Upper lobe of left lung (tissue), 6 donors: ENCODE measurements around the gene ANGPTL4. TPM values are rescaled to one million over a fixed set of nuclear protein-coding genes. Genes with fewer than 3 reads are reported as not detected.

ENCODE experiments used
- ATAC-seq, 2 donors: fragments of 200-7000 bp; cut with Tn5 transposase; one replicate each; pipeline ENCODE4 v1.9.1; 2022; ENCODE audit warnings: mild to moderate bottlenecking in 2 of 2, moderate library complexity in 2 of 2; ENCODE audit not compliant: low FRiP score in 2 of 2
- DNase-seq, 2 donors: peaks; one replicate each; pipeline ENCODE4 v3.0.0-alpha.2; 2019 to 2020
- H3K27ac ChIP-seq, 4 donors: fragments of 200-600 bp; sonication (generic); one replicate each; pipeline ENCODE4 v1.5.1; 2016 to 2019
- H3K27me3 ChIP-seq, 4 donors: fragments of 200-600 bp; sonication (generic); one replicate each; pipeline ENCODE4 v1.5.1; 2017 to 2019
- H3K36me3 ChIP-seq, 4 donors: fragments of 200-600 bp; sonication (generic); one replicate each; pipeline ENCODE4 v1.5.1; 2016 to 2019
- H3K4me1 ChIP-seq, 4 donors: fragments of 200-600 bp; sonication (generic); one replicate each; pipeline ENCODE4 v1.5.1; 2018 to 2019
- H3K4me3 ChIP-seq, 4 donors: fragments of 200-600 bp; sonication (generic); one replicate each; pipeline ENCODE4 v1.5.1; 2017 to 2019; ENCODE audit warnings: mild to moderate bottlenecking in 2 of 4, moderate library complexity in 1 of 4
- H3K9me3 ChIP-seq, 4 donors: fragments of 200-600 bp; sonication (generic); one replicate each; pipeline ENCODE4 v1.5.1; 2018 to 2019
- CTCF ChIP-seq, 6 experiments: fragments of 450-650 bp in 4 of 6; fragments of 200-600 bp in 2 of 6; sonication (generic) in 2 of 6; IDR thresholded peaks; one replicate each; pipeline ENCODE4 v1.5.1; 2016 to 2019; ENCODE audit warnings: antibody characterized with exemption in 6 of 6
- EP300 ChIP-seq, 4 donors: sonication (generic); formaldehyde crosslinking; IDR thresholded peaks; one replicate each; pipeline ENCODE4 v1.5.1; 2017; ENCODE audit warnings: antibody characterized with exemption in 4 of 4, control low read depth in 2 of 4
- POLR2A ChIP-seq, 4 donors: fragments of 450-650 bp; IDR thresholded peaks; one replicate each; pipeline ENCODE4 v1.5.1; 2016 to 2017; ENCODE audit warnings: antibody characterized with exemption in 4 of 4, mild to moderate bottlenecking in 2 of 4
- POLR2AphosphoS5 ChIP-seq, 2 donors: sonication (generic); formaldehyde crosslinking; IDR thresholded peaks; one replicate each; pipeline ENCODE4 v1.5.1; 2017; ENCODE audit warnings: antibody characterized with exemption in 2 of 2
- WGBS, 2 donors: methylation state at CpG; one replicate each; pipeline ENCODE4 v1.1.5; 2017 to 2018; 5-methylcytosine and 5-hydroxymethylcytosine counted together
- total RNA-seq, 6 donors: library from RNA; depleted of rRNA in 4 of 6; stranded (reverse); fragments of >200 nt in 4 of 6; gene quantifications; one replicate each; pipeline versions ENCODE4 v1.1.0 to v1.2.1, GENCODE V29; 2016 to 2021
- donor health status: DM: no; HTN: no; CAD: no; lungs with moderate emphysema.
- donor health status: DM: no; HTN: yes; CAD: no; lungs with severe emphysema.

ANGPTL4 gene
- total RNA-seq, 6 donors from 2014 or later, result 1.8 to 27.7 (median 13.4) TPM; not detected in 1

DNA sequence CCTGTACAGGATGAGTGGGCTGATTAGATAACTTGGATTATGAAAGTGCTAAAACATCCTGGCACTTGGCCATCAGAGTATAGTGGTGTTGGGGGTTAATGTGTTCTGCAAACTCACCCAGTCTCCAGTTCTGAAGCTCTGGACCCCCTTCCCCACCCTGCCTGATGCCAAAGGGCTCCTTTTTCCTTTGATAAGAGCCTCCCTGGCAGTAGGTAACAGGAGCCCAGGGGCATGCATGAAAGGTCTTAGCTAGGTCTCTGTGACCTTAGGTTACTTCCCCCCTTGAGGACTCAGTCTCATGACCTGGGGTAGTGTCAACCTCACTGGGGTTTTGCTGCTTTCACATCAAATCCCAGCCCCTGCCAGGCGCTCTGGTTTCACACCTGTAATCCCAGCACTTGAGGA lies 40.2 kb upstream of the ANGPTL4 start:
- TF ChIP-seq POLR2AphosphoS5 (IDR thresholded peaks at IDR 0.05) (no peak), POLR2A (IDR thresholded peaks at IDR 0.05) (no peak), EP300 (IDR thresholded peaks at IDR 0.05) (no peak), CTCF (IDR thresholded peaks at IDR 0.05) (no peak)
- DNase-seq (no peak), ATAC-seq (no peak)
- WGBS, 2 donors, result 100% methylated on average over 1 of the region's 1 CpG; no CpG with 5 or more reads in 1 of the 2 donors
- H3K27ac ChIP-seq, result peak overlapping the region in 1 of 4 donors; percentile 13
- H3K4me3 ChIP-seq, result no peak overlapping the region
- H3K36me3 ChIP-seq, result peaks cover 0 to 46% (median 19%) of the 10 kb centered on the region in 4 donors
- peaks cover 26 to 42% (median 32%) of the 10 kb centered on the region in 4 donors for H3K4me1 ChIP-seq
- no peaks in the 10 kb centered on the region for H3K27me3 ChIP-seq
- H3K9me3 ChIP-seq, result no peaks in the 10 kb centered on the region

GRCh38 chr19:8324186-8325050 lies 39.5 kb upstream of the ANGPTL4 start:
- ATAC-seq (no peak), DNase-seq (no peak)
- Histone ChIP-seq H3K27me3 (no peaks in the 10 kb centered on the region), H3K27ac (peak overlapping the region in 1 of 4 donors; percentile 20), H3K9me3 (no peaks in the 10 kb centered on the region), H3K4me1 (peaks cover 26 to 42% (median 32%) of the 10 kb centered on the region in 4 donors), H3K4me3 (no peak overlapping the region), H3K36me3 (peaks cover 0 to 47% (median 19%) of the 10 kb centered on the region in 4 donors)
- TF ChIP-seq POLR2A (IDR thresholded peaks at IDR 0.05) (peak in 1 of 4 donors; percentile 17), EP300 (IDR thresholded peaks at IDR 0.05) (no peak), POLR2AphosphoS5 (IDR thresholded peaks at IDR 0.05) (no peak), CTCF (IDR thresholded peaks at IDR 0.05) (no peak)
- 76 to 83% methylated on average over 1 to 3 of the region's 17 CpGs for WGBS, 2 donors

DNA sequence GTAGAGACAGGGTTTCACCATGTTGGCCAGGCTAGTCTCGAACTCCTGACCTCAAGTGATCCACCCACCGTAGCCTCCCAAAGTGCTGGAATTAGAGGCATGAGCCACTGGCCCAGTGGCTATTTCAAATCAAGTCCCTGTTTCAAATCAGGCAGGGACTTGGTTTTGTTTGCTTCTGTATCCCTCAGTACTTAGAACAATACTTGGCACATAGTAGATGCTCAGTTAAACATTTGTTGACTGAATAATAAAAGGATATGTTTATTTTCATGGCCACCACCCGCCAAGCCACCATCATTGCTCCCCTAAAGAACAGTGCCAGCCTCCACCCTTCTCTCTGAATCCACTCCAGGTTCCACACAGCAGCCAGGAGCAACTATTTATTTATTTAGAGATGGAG lies 38.5 kb upstream of the ANGPTL4 start:
- Histone ChIP-seq H3K27me3 (no peaks in the 10 kb centered on the region), H3K4me3 (no peak overlapping the region), H3K36me3 (peaks cover 0 to 57% (median 23%) of the 10 kb centered on the region in 4 donors), H3K27ac (no peak overlapping the region), H3K9me3 (no peaks in the 10 kb centered on the region), H3K4me1 (peaks cover 18 to 31% (median 22%) of the 10 kb centered on the region in 4 donors)
- TF ChIP-seq CTCF (IDR thresholded peaks at IDR 0.05) (no peak), POLR2AphosphoS5 (IDR thresholded peaks at IDR 0.05) (no peak), EP300 (IDR thresholded peaks at IDR 0.05) (no peak), POLR2A (IDR thresholded peaks at IDR 0.05) (no peak)
- WGBS, 2 donors, result 91 to 92% methylated on average over 3 of the region's 3 CpGs
- ATAC-seq (no peak), DNase-seq (no peak)

- Histone ChIP-seq H3K4me1 (peaks cover 18 to 23% (median 22%) of the 10 kb centered on the region in 4 donors), H3K27ac (no peak overlapping the region), H3K27me3 (peaks cover 0 to 20% (median 8%) of the 10 kb centered on the region in 4 donors), H3K4me3 (no peak overlapping the region), H3K9me3 (no peaks in the 10 kb centered on the region), H3K36me3 (peaks cover 0 to 63% (median 20%) of the 10 kb centered on the region in 4 donors)
- DNase-seq (no peak), ATAC-seq (no peak)
- 64 to 95% methylated on average over 3 of the region's 3 CpGs for WGBS, 2 donors
- no peak for TF ChIP-seq EP300 (IDR thresholded peaks at IDR 0.05)
- no peak for TF ChIP-seq CTCF (IDR thresholded peaks at IDR 0.05)
- no peak for TF ChIP-seq POLR2AphosphoS5 (IDR thresholded peaks at IDR 0.05)
- no peak for TF ChIP-seq POLR2A (IDR thresholded peaks at IDR 0.05)
These were observed 34.0 kb upstream of the ANGPTL4 start for GRCh38 chr19:8329996-8330395.
